ENCODE results near the gene CD276. TPM values are rescaled to one million over a fixed set of nuclear protein-coding genes. Genes with fewer than 3 reads are reported as not detected.
"Not testable (repeated sequence)": the region's sequence is repeated elsewhere in the genome, so short reads cannot be mapped to it uniquely, and the experiment has no call there.

The CD276 gene
- total RNA-seq, 1 donor from 2014 or later, result 224 TPM

DNA sequence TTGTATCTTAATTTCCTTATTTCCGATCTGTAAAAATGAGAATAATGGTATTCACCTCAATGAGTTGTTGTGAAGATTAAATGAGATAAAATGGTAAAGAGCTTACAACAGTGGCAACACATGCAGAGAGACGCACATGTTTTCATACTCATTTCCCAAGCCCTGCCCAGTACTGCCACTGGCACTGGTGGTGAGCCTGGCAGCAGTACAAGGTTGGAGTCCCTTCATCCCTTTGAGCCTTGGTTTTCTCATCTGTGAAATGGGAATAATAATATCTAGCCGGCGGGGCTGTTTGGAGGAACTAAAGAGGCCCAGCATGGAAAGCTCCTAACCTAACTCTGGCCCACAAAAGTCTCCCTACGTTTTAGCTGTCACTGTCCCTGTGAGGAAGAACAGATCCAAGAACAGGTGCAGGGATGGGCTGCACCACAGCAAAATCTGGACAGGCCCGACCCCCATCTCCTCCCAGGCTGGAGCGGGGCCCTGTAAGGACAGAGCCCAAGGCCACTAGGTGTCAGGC lies 866 bp upstream of the CD276 start:
- no peak for DNase-seq (ENCODE audit: extremely low read depth, low read depth, low spot score)

DNA sequence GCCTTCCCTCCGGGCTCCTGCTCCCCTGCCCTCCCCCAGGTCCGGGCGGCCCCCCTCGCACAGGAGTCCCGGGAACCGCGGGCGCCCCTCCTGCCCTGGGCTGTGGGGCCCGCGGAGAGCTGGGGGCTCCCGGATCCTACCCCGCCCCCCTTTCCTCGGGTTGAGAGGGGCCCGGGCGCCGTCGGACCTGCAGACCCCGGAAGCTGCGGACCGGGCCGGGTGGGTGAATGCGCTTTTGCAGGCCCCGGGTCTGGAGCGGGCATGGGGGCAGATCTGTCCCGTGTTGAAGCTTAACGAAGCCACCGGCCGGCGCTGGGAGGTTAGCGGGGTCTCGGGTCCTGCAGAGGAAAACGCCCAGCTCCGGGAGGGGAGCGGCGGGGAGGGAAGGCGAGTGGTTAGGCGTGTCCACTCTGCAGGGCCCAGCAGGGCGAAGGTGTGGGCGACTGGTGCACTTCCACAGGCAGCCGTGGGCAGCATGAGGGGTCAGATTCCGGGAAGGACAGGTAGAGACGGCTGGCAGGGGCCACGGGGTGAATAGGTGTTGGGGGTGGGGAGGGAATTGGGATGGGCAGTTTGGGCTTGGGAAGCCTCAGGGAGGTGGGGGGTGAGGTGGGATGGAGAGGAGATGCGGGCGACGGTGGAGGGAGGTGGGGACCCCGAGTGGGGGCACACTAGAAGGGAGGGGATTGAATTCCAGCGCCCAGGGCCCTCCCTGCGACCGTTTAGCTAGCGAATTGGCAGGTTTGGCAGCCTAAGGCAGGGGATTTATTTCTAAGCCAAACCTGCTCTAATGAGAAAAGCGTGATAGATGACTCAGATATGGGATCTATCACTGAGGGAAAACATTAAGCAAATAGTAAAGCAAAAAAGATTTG lies 635 bp downstream of the CD276 start:
- DNase-seq (ENCODE audit: extremely low read depth, low read depth, low spot score), result no peak

GRCh38 chr15:73685981-73686380 lies 1.8 kb downstream of the CD276 start:
- DNase-seq (ENCODE audit: extremely low read depth, low read depth, low spot score), result no peak

GRCh38 chr15:73686781-73687256 lies 2.6 kb downstream of the CD276 start:
- peak; percentile 72 for DNase-seq (ENCODE audit: extremely low read depth, low read depth, low spot score)

- DNase-seq (ENCODE audit: extremely low read depth, low read depth, low spot score), result no peak
Observed at GRCh38 chr15:73687351-73687750, 3.2 kb downstream of the CD276 start.

DNA sequence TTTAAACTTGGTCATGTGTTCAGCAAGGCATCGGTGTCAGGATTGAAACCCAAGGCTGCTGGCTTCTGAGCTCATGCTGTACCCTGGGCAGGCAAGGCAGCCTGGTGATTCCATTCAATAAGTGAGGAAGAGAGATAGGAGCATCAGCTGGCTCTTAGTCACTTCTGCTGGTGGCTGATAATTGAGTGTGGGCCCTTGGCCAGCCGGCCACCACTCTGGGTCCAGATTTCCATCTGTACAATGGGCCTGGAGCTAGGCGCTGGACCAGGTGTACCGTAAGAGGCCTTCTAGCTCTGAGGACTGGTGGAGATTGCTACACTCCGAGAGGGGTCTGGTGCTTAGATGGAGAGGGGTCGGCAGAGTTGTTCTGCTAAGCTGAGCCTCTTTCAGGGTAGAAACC lies 4.3 kb downstream of the CD276 start:
- no peak for DNase-seq (ENCODE audit: extremely low read depth, low read depth, low spot score)

DNA sequence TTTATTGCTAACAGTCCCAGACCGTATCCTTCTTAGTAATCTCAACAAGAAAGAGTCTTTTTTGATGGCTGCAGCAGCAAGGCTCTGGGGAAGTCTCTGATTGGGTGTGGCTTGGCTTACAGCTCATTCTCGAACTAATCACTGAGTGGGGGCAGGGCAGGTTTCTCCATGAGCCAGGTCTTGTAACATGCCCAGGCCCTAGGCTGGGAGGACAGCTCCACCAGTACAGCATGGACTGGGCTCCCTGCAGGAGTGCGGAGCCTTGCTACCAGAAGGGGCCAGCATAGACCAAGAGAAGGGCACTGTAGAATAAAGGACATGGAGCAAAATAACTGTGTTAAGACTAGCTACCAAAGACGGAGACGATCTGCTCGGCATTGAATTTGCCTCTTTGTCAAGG lies 7.2 kb downstream of the CD276 start:
- no peak for DNase-seq (ENCODE audit: extremely low read depth, low read depth, low spot score)

DNA sequence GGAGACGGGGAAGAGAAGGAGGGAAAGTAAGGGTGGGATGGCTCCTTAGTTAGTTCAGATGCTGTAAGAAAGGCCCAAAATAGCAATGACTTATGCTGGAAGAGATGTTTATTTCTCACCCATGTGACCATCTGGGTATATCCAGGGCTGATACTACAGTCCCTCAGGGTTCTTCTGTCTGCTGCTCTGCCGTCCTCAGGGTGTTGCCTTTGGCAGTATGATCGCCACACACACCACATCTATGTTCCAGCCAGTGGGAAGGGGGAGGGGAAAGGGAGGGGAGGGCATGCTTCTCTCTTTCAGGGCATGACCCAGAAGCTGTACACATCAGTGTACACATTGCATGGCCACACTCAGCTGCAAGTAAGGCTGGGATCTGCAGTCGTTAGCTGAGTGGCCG lies 10.2 kb downstream of the CD276 start:
- no peak for DNase-seq (ENCODE audit: extremely low read depth, low read depth, low spot score)

GRCh38 chr15:73695773-73696640 lies 11.8 kb downstream of the CD276 start:
- DNase-seq (ENCODE audit: extremely low read depth, low read depth, low spot score), result no peak

DNA sequence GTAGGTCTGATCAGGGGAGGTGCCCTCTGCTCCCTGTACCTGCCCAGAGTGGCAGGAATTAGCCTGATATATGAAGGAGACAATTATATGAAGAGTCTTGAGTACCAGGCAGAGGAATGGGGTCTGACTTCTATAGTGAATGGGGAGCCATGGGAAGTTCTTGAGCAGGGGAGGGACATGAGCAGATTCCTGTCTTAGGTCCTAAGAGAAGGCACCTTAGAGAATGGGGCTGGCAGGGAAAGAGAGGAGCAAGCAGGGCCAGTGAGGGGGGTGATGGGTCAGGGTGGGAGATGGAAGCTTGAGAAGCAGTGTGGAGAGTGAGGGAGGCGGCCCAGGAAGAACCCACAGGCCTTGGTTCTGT lies 12.4 kb downstream of the CD276 start:
- no peak for DNase-seq (ENCODE audit: extremely low read depth, low read depth, low spot score)

DNA sequence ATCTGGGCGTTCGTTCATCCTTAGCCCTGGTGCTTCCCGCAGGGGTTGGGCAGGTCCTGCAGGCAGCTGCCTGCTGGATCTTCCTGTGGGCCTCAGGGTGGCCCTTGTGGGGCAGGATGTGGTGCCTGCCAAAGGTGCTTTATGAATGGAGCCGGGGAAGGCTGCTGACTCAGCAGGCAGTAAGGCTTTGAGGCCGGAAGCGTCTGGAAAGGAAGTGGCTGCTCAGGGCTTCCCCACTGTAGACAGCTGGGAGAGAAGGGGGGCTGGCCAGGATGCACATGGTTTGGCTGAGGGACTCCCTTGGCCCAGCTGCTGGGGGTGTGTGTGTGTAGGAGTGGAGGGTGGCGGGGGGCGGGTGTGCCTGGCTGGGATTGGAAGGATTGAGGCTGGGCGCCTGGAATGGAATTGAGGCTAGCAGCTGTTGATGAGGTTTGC lies 12.9 kb downstream of the CD276 start:
- DNase-seq (ENCODE audit: extremely low read depth, low read depth, low spot score), result peak; percentile 88

GRCh38 chr15:73699249-73700040 lies 15.3 kb downstream of the CD276 start:
- DNase-seq (ENCODE audit: extremely low read depth, low read depth, low spot score), result no peak

DNA sequence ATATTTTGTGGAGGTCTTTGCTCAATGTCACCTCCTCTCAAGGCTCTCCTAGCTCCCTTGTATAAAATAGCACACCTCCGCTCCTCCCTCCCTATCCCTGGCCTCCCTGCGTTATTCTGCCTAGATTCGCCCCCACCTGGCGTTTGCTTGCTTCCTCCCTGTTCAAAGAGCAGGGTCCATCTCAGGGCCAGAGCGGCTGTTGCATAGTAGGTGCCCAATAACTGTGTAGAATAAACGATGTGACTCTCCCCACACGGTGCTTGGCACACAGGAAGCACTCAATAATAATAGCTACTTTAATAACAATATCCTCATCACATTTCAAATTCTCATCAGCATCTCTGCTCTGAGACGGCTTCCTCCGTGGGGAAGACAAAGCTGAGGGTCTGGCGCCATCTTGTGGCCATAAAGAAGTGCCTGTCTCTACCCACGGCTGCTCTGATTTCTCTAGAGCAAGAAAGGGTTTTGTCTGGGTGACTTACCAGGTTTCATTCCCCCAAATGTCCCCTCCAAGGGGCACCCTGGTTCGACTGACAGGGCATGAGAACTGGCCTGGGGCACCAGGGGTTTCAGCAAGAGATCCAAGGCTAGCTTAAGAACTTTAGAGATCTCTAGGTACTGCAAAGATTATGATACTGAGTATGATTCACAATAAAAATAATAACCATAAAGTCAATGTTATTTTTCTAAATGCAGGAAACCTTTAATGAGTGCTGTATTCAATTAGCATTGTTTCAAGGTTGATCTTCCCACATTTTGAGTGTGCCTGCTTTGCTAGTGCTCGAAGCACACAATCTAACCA lies 16.1 kb downstream of the CD276 start:
- peak; percentile 58 for DNase-seq (ENCODE audit: extremely low read depth, low read depth, low spot score)

GRCh38 chr15:73702311-73703239 lies 18.4 kb downstream of the CD276 start:
- DNase-seq (ENCODE audit: extremely low read depth, low read depth, low spot score), result not testable (repeated sequence)

DNA sequence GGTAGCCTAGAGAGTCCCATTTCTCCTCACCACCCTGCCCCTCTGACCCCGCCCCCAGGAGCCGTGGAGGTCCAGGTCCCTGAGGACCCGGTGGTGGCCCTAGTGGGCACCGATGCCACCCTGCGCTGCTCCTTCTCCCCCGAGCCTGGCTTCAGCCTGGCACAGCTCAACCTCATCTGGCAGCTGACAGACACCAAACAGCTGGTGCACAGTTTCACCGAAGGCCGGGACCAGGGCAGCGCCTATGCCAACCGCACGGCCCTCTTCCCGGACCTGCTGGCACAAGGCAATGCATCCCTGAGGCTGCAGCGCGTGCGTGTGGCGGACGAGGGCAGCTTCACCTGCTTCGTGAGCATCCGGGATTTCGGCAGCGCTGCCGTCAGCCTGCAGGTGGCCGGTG lies 19.4 kb downstream of the CD276 start:
- not testable (repeated sequence) for DNase-seq (ENCODE audit: extremely low read depth, low read depth, low spot score)

- DNase-seq (ENCODE audit: extremely low read depth, low read depth, low spot score), result not testable (repeated sequence)
Observed at GRCh38 chr15:73704142-73704868, 20.1 kb downstream of the CD276 start.

DNA sequence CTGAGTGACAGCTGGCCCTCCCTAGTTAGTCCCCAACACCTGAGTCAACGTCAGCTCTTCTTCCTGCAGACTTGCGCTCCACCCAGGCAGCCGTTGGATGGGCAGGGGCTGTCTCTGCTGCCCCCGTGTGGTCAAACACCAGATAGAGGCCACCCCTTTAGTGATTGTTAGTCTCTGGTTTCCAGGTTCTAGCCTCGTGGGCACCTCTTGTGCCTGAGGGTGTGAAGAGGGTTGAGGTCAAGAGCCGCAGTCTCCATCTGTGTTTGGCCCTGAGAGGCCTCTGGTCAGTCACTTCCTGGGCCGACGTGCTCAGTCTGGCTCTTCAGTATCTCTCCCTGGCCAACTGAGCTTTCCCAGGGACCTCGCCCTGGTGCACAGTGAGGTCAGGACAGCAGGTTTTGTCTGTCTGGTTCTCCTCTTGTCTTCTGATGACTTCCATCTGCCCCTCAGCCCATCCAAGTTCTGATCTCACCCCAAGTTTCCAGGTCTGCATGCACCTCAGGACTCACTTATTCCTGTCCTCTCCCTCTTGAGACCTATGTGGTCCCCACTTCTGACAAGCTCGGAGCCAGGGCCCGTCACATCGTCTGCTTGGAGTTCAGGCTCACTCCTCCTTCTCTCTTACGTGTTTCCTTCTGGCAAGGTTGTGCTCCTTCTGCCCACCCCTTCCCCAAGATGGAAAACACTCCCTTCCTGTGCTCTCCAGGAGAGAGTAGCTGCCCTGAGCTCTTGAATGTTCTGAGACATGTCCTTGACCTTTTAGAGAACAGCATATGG lies 20.9 kb downstream of the CD276 start:
- DNase-seq (ENCODE audit: extremely low read depth, low read depth, low spot score), result no peak

Measured in glomerular endothelial cell (primary cell).